Astrocyte (in vitro differentiated cells and primary cell): ENCODE measurements around the gene MDK. TPM values are rescaled to one million over a fixed set of nuclear protein-coding genes. Genes with fewer than 3 reads are reported as not detected.

Experiments
- DNase-seq: peaks from one replicate; pipeline ENCODE4 v3.0.0-alpha.2; 2010; ENCODE audit warnings: low read depth
- FAIRE-seq: peaks from 2 replicates; lab custom pipeline; 2011; peaks lifted over from hg19 to GRCh38; lab: Jason Lieb, UNC
- H2AFZ ChIP-seq: 2 replicates; pipeline ENCODE4 v1.6.0; 2012; ENCODE audit warnings: low read depth, low read length, inconsistent platforms
- H3K27ac ChIP-seq: 2 replicates; pipeline ENCODE4 v1.5.1; 2011; ENCODE audit warnings: low read depth, low read length, inconsistent platforms
- H3K27me3 ChIP-seq: 2 replicates; pipeline ENCODE4 v1.6.0; 2011; ENCODE audit warnings: low read length, inconsistent platforms; ENCODE audit not compliant: insufficient read depth
- H3K36me3 ChIP-seq: 2 replicates; pipeline ENCODE4 v1.5.1; 2011; ENCODE audit warnings: low read length, inconsistent platforms; ENCODE audit not compliant: insufficient read depth
- H3K4me1 ChIP-seq: 2 replicates; pipeline ENCODE4 v1.5.1; 2011; ENCODE audit warnings: low read length, inconsistent platforms; ENCODE audit not compliant: insufficient read depth
- H3K4me2 ChIP-seq: 2 replicates; pipeline ENCODE4 v1.6.0; 2012; ENCODE audit warnings: low read length, inconsistent platforms
- H3K4me3 ChIP-seq: 2 replicates; pipeline ENCODE4 v1.5.1; 2011; ENCODE audit warnings: low read depth, mild to moderate bottlenecking, low read length, inconsistent platforms; ENCODE audit not compliant: insufficient read depth
- H3K79me2 ChIP-seq: 2 replicates; pipeline ENCODE4 v1.6.0; 2012; ENCODE audit warnings: mild to moderate bottlenecking, low read length, inconsistent platforms; ENCODE audit not compliant: insufficient read depth
- H3K9ac ChIP-seq: 2 replicates; pipeline ENCODE4 v1.6.0; 2012; ENCODE audit warnings: mild to moderate bottlenecking, low read length, inconsistent platforms
- H3K9me3 ChIP-seq: 2 replicates; pipeline ENCODE4 v1.5.1; 2012; ENCODE audit warnings: low read depth, mild to moderate bottlenecking, low read length, inconsistent platforms; ENCODE audit not compliant: insufficient read depth
- H4K20me1 ChIP-seq: 2 replicates; pipeline ENCODE4 v1.6.0; 2012; ENCODE audit warnings: low read length, inconsistent platforms; ENCODE audit not compliant: insufficient read depth
- H3K27ac Mint-ChIP-seq: one replicate; pipeline ENCODE4 v1.8.0; 2021; ENCODE audit warnings: mild to moderate bottlenecking, mixed read lengths; ENCODE audit not compliant: unreplicated experiment
- H3K27me3 Mint-ChIP-seq: one replicate; pipeline ENCODE4 v1.8.0; 2021; ENCODE audit warnings: low read depth, mixed read lengths; ENCODE audit not compliant: unreplicated experiment
- H3K36me3 Mint-ChIP-seq: one replicate; pipeline ENCODE4 v1.8.0; 2021; ENCODE audit warnings: low read depth, mixed read lengths; ENCODE audit not compliant: unreplicated experiment
- H3K4me1 Mint-ChIP-seq: one replicate; pipeline ENCODE4 v1.8.0; 2021; ENCODE audit warnings: low read depth, mixed read lengths; ENCODE audit not compliant: unreplicated experiment
- H3K4me3 Mint-ChIP-seq: one replicate; pipeline ENCODE4 v1.8.0; 2021; ENCODE audit warnings: mild to moderate bottlenecking, moderate library complexity, mixed read lengths; ENCODE audit not compliant: unreplicated experiment
- H3K9me3 Mint-ChIP-seq: one replicate; pipeline ENCODE4 v1.8.0; 2021; ENCODE audit warnings: mild to moderate bottlenecking, mixed read lengths; ENCODE audit not compliant: unreplicated experiment
- EZH2 ChIP-seq: IDR thresholded peaks from 2 replicates; pipeline ENCODE4 v1.6.1; 2012; ENCODE audit warnings: mild to moderate bottlenecking, low read length, inconsistent platforms; ENCODE audit not compliant: insufficient read depth
- total RNA-seq: library from RNA; stranded (reverse); gene quantifications from 2 replicates; pipeline ENCODE4 v1.2.1, GENCODE V29; 2021
- TF ChIP-seq, protein P1 (sequence below): IDR thresholded peaks from 2 replicates; pipeline ENCODE4 v1.5.1; 2011; ENCODE audit warnings: low read depth, mild to moderate bottlenecking, inconsistent platforms, low read length, moderate library complexity; ENCODE audit not compliant: insufficient read depth

MDK gene
- total RNA-seq, 1 donor from 2014 or later: 325 TPM

DNA sequence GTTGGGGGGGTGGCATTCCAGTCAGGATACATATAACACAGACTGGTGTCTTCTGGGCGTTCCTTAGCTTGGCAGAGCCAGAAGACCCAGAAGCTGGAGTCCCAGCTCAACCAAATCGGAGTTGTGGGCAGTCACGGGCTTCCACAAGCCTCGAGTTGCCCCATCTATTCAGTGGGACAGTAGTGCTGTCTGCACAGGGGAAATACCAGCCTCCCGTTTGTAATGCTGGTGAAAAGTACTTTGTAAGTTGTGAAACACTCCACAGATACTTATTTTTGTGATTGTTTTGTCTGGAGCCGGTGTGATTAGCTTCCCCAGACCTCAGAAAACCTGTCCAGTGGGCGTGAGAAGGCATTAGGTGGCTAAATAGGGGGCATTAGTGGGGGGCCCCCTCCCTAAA, 20.6 kb upstream of the MDK start:
- Mint-ChIP-seq H3K27ac (no peak overlapping the region), H3K4me3 (no peak overlapping the region), H3K36me3 (peaks cover 5% of the 10 kb centered on the region), H3K9me3 (no peaks in the 10 kb centered on the region), H3K27me3 (no peaks in the 10 kb centered on the region), H3K4me1 (peaks cover 27% of the 10 kb centered on the region)
- FAIRE-seq: no peak
- no peak for DNase-seq
- H3K27ac ChIP-seq: peak overlapping the region; percentile 8
- H3K4me2 ChIP-seq: peak overlapping the region; percentile 70
- H3K9ac ChIP-seq: peak overlapping the region; percentile 47
- H3K4me1 ChIP-seq: peaks cover 34% of the 10 kb centered on the region
- no peaks in the 10 kb centered on the region for H3K9me3 ChIP-seq
- H3K79me2 ChIP-seq: peaks cover 60% of the 10 kb centered on the region
- H4K20me1 ChIP-seq: peaks cover 64% of the 10 kb centered on the region
- no peaks in the 10 kb centered on the region for H3K36me3 ChIP-seq
- no peak overlapping the region for H3K4me3 ChIP-seq
- TF ChIP-seq EZH2: no peak
- TF ChIP-seq, protein P1, sequence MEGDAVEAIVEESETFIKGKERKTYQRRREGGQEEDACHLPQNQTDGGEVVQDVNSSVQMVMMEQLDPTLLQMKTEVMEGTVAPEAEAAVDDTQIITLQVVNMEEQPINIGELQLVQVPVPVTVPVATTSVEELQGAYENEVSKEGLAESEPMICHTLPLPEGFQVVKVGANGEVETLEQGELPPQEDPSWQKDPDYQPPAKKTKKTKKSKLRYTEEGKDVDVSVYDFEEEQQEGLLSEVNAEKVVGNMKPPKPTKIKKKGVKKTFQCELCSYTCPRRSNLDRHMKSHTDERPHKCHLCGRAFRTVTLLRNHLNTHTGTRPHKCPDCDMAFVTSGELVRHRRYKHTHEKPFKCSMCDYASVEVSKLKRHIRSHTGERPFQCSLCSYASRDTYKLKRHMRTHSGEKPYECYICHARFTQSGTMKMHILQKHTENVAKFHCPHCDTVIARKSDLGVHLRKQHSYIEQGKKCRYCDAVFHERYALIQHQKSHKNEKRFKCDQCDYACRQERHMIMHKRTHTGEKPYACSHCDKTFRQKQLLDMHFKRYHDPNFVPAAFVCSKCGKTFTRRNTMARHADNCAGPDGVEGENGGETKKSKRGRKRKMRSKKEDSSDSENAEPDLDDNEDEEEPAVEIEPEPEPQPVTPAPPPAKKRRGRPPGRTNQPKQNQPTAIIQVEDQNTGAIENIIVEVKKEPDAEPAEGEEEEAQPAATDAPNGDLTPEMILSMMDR: no peak
- H2AFZ ChIP-seq: no peak overlapping the region
- H3K27me3 ChIP-seq: no peaks in the 10 kb centered on the region

DNA sequence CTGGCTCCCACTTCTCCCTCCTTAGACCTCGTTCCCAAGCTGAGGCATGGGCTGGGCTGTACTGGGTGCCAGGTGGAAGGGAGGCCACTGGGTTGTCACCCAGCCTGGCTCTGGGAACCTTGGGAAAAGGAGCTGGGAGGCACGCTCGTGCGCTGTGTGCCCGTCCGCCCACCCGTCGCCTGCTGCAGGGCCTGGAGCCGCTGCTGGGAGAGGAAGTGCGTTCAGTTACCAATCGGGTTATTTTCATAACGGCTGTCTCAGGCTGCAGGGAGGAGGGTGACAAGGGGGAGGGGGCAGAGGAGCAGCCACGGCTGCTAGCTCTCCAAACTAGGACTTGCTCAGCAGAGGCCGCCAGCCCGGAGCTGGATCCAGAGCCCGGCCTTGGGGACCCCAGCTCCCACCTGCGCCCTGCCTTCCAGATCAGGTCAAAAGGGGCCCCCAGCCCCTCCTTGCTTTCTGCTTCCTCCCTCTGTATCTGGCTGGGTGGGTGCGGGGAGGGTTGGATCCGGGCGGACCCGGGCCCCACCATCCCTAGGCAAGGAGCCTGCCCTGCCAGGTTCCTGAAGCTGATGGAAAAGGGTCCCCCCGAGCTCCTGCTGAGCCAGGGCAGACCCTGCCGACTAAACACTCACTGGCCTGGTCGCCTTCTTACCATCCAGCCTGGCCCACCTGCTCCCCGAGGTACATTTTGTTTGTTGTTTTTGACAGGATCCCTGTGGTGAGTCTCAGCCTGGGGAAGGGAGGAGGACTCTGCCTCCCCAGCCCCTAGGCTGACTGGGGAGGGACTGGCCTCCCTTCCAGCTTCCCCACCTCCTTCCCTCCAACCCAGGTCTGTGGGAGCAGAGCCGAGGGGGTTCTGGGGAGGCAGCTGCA, 19.9 kb upstream of the MDK start:
- Mint-ChIP-seq H3K9me3 (no peaks in the 10 kb centered on the region), H3K36me3 (peaks cover 4% of the 10 kb centered on the region), H3K4me3 (no peak overlapping the region), H3K27ac (no peak overlapping the region), H3K27me3 (no peaks in the 10 kb centered on the region), H3K4me1 (peaks cover 22% of the 10 kb centered on the region)
- Histone ChIP-seq H3K4me2 (peak overlapping the region; percentile 70), H3K36me3 (no peaks in the 10 kb centered on the region), H3K4me1 (peaks cover 34% of the 10 kb centered on the region), H3K4me3 (no peak overlapping the region), H4K20me1 (peaks cover 59% of the 10 kb centered on the region), H2AFZ (no peak overlapping the region), H3K9me3 (no peaks in the 10 kb centered on the region), H3K9ac (peak overlapping the region; percentile 59), H3K27me3 (no peaks in the 10 kb centered on the region), H3K79me2 (peaks cover 54% of the 10 kb centered on the region), H3K27ac (peak overlapping the region; percentile 8)
- DNase-seq (no peak), FAIRE-seq (no peak)
- TF ChIP-seq, protein P1: no peak
- TF ChIP-seq EZH2: no peak
